ENCODE measurements around the gene TPM4. TPM values are rescaled to one million over a fixed set of nuclear protein-coding genes. Genes with fewer than 3 reads are reported as not detected.

Gene TPM4
- total RNA-seq, 1 donor from 2014 or later: 582 TPM

DNA sequence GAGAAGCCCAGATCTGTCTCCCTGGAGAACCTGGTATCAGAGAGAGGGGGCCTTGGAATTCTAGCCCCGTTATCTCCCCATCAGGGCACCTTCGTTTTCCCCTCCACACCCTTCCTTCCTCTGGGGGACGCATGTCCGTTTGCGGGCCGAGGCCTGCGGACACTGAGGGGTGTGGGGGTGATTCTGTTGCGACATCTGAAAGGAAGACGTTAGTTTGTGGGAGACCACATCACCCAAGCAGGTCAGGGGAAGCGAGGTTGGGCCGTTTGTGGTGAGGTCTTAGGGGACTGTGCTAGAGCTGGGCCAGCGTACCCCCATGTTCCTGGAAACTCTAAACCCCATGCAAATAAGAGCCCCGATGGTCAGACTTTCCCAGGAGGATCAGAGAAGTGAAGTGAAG lies 63.5 kb downstream of the TPM4 start:
- peaks cover 3% of the 10 kb centered on the region for H3K27me3 Mint-ChIP-seq (ENCODE audit: low read depth)
- peaks cover 3% of the 10 kb centered on the region for H3K9me3 Mint-ChIP-seq
- H3K4me1 Mint-ChIP-seq: no peaks in the 10 kb centered on the region
- DNase-seq (ENCODE audit: low spot score in 2 of 2, unreplicated experiment in 2 of 2): no peak
- no peak overlapping the region for H3K27ac Mint-ChIP-seq
- H3K4me3 Mint-ChIP-seq: no peak overlapping the region
- TF ChIP-seq, protein P1, sequence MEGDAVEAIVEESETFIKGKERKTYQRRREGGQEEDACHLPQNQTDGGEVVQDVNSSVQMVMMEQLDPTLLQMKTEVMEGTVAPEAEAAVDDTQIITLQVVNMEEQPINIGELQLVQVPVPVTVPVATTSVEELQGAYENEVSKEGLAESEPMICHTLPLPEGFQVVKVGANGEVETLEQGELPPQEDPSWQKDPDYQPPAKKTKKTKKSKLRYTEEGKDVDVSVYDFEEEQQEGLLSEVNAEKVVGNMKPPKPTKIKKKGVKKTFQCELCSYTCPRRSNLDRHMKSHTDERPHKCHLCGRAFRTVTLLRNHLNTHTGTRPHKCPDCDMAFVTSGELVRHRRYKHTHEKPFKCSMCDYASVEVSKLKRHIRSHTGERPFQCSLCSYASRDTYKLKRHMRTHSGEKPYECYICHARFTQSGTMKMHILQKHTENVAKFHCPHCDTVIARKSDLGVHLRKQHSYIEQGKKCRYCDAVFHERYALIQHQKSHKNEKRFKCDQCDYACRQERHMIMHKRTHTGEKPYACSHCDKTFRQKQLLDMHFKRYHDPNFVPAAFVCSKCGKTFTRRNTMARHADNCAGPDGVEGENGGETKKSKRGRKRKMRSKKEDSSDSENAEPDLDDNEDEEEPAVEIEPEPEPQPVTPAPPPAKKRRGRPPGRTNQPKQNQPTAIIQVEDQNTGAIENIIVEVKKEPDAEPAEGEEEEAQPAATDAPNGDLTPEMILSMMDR (IDR thresholded peaks at IDR 0.05; ENCODE audit: unreplicated experiment): no peak
- peaks cover 5% of the 10 kb centered on the region for H3K36me3 Mint-ChIP-seq

DNA sequence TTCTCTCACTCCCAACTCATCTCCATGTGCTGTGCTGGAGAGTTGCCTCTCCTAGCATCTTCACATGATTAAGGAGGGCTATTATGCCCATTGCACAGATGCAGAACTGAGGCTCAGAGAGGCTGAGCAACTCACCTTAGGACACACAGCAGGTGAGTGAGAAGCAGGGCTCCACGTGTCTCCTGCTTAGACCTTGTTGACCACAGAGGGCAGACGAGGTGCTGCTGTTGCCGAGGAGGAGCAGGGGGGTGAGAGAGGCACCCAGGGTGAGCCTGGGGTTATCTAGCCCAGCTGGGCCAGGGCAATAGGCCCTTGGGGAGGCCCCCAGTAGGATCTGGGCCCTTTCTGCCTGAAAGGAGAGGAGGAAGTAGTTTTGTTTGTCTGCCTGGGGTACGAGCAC lies 64.7 kb downstream of the TPM4 start:
- peaks cover 3% of the 10 kb centered on the region for H3K27me3 Mint-ChIP-seq (ENCODE audit: low read depth)
- no peak for DNase-seq (ENCODE audit: low spot score in 2 of 2, unreplicated experiment in 2 of 2)
- TF ChIP-seq, protein P1 (IDR thresholded peaks at IDR 0.05; ENCODE audit: unreplicated experiment): no peak
- H3K4me1 Mint-ChIP-seq: no peaks in the 10 kb centered on the region
- H3K4me3 Mint-ChIP-seq: no peak overlapping the region
- no peaks in the 10 kb centered on the region for H3K9me3 Mint-ChIP-seq
- no peak overlapping the region for H3K27ac Mint-ChIP-seq
- H3K36me3 Mint-ChIP-seq: no peaks in the 10 kb centered on the region

DNA sequence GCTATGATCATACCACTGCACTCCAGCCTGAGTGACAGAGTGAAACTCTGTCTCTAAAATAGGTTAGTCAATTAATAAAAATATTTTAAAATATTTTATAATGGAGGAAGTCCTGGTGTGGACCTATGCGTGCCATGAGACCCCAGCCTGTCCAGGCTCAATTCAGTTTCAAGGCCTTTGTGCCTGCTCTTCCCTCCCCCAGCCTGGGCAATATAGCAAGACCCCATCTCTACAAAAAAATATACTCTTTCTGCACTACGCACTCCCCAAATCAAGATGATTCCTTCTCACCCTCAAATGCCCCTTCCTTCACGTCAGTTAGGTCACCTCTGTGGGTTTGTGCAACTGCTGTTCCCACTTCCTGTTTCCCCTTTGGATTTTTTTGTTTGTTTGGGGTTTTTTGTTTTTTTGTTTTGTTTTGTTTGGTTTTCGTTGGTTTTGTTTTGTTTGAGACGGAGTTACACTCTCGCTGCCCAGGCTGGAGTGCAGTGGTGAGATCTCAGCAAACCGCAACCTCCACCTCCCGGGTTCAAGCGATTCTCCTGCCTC lies 65.8 kb downstream of the TPM4 start:
- H3K36me3 Mint-ChIP-seq: no peaks in the 10 kb centered on the region
- peaks cover 3% of the 10 kb centered on the region for H3K27me3 Mint-ChIP-seq (ENCODE audit: low read depth)
- TF ChIP-seq, protein P1 (IDR thresholded peaks at IDR 0.05; ENCODE audit: unreplicated experiment): no peak
- DNase-seq (ENCODE audit: low spot score in 2 of 2, unreplicated experiment in 2 of 2): no peak
- no peaks in the 10 kb centered on the region for H3K9me3 Mint-ChIP-seq
- no peaks in the 10 kb centered on the region for H3K4me1 Mint-ChIP-seq
- H3K27ac Mint-ChIP-seq: no peak overlapping the region
- H3K4me3 Mint-ChIP-seq: no peak overlapping the region

DNA sequence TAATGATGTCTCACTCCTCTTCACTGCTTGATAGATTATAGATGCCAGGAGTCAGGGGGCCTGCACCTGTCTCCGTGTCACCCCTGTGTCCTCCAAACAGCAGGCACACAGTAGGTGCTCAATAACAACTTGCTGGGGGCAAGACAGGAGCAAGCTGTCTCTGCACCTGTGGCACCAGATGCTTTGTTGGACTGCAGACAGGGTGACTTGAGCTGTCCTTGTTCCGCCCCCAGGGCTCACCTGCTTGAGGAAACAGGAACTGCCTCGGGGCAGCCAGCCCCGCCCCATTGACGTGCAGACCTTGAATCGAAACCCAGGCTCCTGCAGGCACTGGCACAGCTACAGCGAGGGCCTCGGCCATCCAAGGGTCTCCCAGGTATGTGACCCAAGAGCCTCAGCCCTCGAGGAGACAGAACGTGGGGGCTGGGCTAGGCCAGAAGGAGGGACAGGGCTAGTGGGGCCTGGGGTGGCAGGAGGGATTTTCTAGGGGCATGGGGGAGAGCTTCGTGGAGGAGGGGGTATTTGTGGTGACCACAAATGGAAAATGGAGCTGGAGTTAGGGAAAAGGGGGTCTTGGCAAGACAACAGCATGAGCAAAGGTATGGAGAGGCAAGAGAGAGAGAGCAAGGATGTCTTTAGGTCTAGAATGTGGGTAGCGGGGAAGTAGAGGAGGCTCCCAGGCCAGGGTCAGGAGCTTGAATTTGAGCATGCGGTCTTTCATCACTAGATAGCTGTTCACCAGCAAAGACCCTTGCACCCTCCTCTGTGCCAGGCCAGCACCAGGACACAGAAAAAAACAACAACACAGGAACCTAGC lies 67.3 kb downstream of the TPM4 start, which contains the start of gene HSH2D:
Gene HSH2D, plus strand, starts transcription at position 287 of the 817 bp plus-strand sequence. CDS start 5,066 bp downstream, outside the sequence.
- no peak within 1 kb of the TSS for H3K4me3 Mint-ChIP-seq
- TF ChIP-seq, protein P1 (IDR thresholded peaks at IDR 0.05; ENCODE audit: unreplicated experiment): no peak
- no peaks in the 10 kb centered on the region for H3K9me3 Mint-ChIP-seq
- no peak for DNase-seq (ENCODE audit: low spot score in 2 of 2, unreplicated experiment in 2 of 2)
- H3K4me1 Mint-ChIP-seq: no peaks in the 10 kb centered on the region
- H3K36me3 Mint-ChIP-seq: no peaks in the 10 kb centered on the region
- H3K27ac Mint-ChIP-seq: no peak within 1 kb of the TSS
- H3K27me3 Mint-ChIP-seq (ENCODE audit: low read depth): peaks cover 2% of the 10 kb centered on the region

DNA sequence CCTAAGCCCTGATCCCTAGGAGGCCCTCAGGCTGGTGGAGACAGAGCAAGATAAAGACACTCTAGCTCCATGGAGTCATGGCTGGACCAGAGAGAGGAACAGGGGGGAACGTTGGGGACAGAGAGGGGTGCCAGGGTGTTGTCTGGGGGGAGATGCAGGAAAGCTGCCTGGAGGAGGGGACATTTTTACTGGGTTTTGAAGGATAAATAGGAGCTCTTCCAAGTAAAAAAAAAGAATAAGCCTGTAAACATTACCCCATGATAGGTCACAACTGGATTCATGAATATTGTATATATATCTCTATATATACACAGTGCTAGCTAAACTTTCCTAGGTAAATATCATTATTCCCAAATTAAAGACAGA lies 67.9 kb downstream of the TPM4 start:
- Mint-ChIP-seq H3K4me1 (no peaks in the 10 kb centered on the region), H3K27ac (no peak overlapping the region)

More for the DNA sequence above, 67.9 kb downstream of the TPM4 start:
- no peaks in the 10 kb centered on the region for H3K36me3 Mint-ChIP-seq
- H3K4me3 Mint-ChIP-seq: no peak overlapping the region
- TF ChIP-seq, protein P1 (IDR thresholded peaks at IDR 0.05; ENCODE audit: unreplicated experiment): no peak
- no peaks in the 10 kb centered on the region for H3K27me3 Mint-ChIP-seq (ENCODE audit: low read depth)
- H3K9me3 Mint-ChIP-seq: no peaks in the 10 kb centered on the region
- DNase-seq (ENCODE audit: low spot score in 2 of 2, unreplicated experiment in 2 of 2): no peak
